GM10248 (cell line): ENCODE results near the gene TMEM14B.
"Not testable (repeated sequence)": the region's sequence is repeated elsewhere in the genome, so short reads cannot be mapped to it uniquely, and the experiment has no call there.

Experiments used
- CTCF ChIA-PET: fragments of 300-600 bp; sonication (Branson Sonifier 250); formaldehyde crosslinking; extraction: SDS; loops from one replicate; lab custom pipeline; 2021; ENCODE audit warnings: antibody characterized with exemption; lab: Yijun Ruan, JAX
- POLR2A ChIA-PET: fragments of 350-650 bp; sonication (Branson Sonifier 250); formaldehyde crosslinking; extraction: SDS; loops from one replicate; lab custom pipeline; 2020; ENCODE audit warnings: antibody characterized with exemption; lab: Yijun Ruan, JAX
- DNase-seq: peaks from one replicate; pipeline ENCODE4 v3.0.0; 2012; ENCODE audit errors: extremely low spot score
- CTCF ChIP-seq: IDR thresholded peaks from 2 replicates; pipeline ENCODE4 v1.5.1; 2012; ENCODE audit warnings: mild to moderate bottlenecking, low read depth; ENCODE audit errors: extremely low read depth, missing control alignments, control extremely low read depth

TMEM14B gene

GRCh38 chr6:10720960-10721849 is 26.4 kb upstream of the TMEM14B start:
- ChIA-PET POLR2A (interaction anchor here (1.4 to 1.9 kb wide), 2 partner anchors 26 kb away, joined by 4 to 8 read pairs; partner anchors contain the start of genes C6orf52, PAK1IP1 and TMEM14B), CTCF (interaction anchor here (1.3 to 1.7 kb wide), 2 partner anchors 11 to 21 kb away, joined by 4 to 5 read pairs; no protein-coding TSS in a partner anchor)
- TF ChIP-seq CTCF = peak; percentile 26
- not testable (repeated sequence) for DNase-seq

GRCh38 chr6:10721850-10722569 is 25.6 kb upstream of the TMEM14B start:
- no peak for TF ChIP-seq CTCF
- ChIA-PET POLR2A (interaction anchor here (1.0 to 1.4 kb wide), 2 partner anchors 27 kb away, joined by 4 read pairs; partner anchors contain the start of genes C6orf52 and PAK1IP1), CTCF (interaction anchor here (1.0 to 2.5 kb wide), 4 partner anchors 10 to 20 kb away, joined by 4 to 11 read pairs (median 4); no protein-coding TSS in a partner anchor)
- DNase-seq = no peak

GRCh38 chr6:10722570-10722819 is 25.1 kb upstream of the TMEM14B start:
- ChIA-PET CTCF (interaction anchor here (1.0 to 2.5 kb wide), 3 partner anchors 10 to 24 kb away, joined by 4 to 11 read pairs (median 8); partner anchors contain the start of gene TMEM14B), POLR2A (interaction anchor here (1.0 kb wide), 1 partner anchor 28 kb away, joined by 4 read pairs; the partner anchor contains the start of gene PAK1IP1)
- no peak for DNase-seq
- TF ChIP-seq CTCF = no peak

- DNase-seq = peak; percentile 97
- CTCF ChIA-PET = interaction anchor here (1.0 to 2.5 kb wide), 4 partner anchors 10 to 24 kb away, joined by 4 to 11 read pairs (median 8); partner anchors contain the start of gene TMEM14B
- no peak for TF ChIP-seq CTCF
These were observed 24.6 kb upstream of the TMEM14B start, which contains the start of gene TMEM14C for GRCh38 chr6:10722820-10723566. Gene TMEM14C (plus strand): TSS chr6:10723070. CDS start chr6:10724614, 1,544 bp downstream.

GRCh38 chr6:10723567-10723881 is 24.1 kb upstream of the TMEM14B start:
- no peak for TF ChIP-seq CTCF
- CTCF ChIA-PET = interaction anchor here (1.9 to 2.5 kb wide), 3 partner anchors 14 to 23 kb away, joined by 8 to 11 read pairs (median 8); partner anchors contain the start of gene TMEM14B
- no peak for DNase-seq
- POLR2A ChIA-PET = no interaction called here

More at GRCh38 chr6:10722820-10723566, 24.6 kb upstream of the TMEM14B start, which contains the start of gene TMEM14C:
- POLR2A ChIA-PET = interaction anchor here (1.0 kb wide), 1 partner anchor 28 kb away, joined by 4 read pairs; the partner anchor contains the start of gene PAK1IP1
